ENCODE data around the gene LOXL1. TPM values are rescaled to one million over a fixed set of nuclear protein-coding genes. Genes with fewer than 3 reads are reported as not detected.
"Not testable (repeated sequence)": the region's sequence is repeated elsewhere in the genome, so short reads cannot be mapped to it uniquely, and the experiment has no call there.

Gene LOXL1
- total RNA-seq, 1 experiment from 2014 or later, result 117 TPM

GRCh38 chr15:73937726-73938125 is 11.5 kb downstream of the LOXL1 start:
- Histone ChIP-seq H3K4me1 (ENCODE audit: insufficient read depth, low read length, poor library complexity, severe bottlenecking) (peaks cover 40% of the 10 kb centered on the region), H3K27ac (ENCODE audit: low read depth, low read length, poor library complexity, severe bottlenecking) (no peak overlapping the region), H3K9me3 (ENCODE audit: low read depth, low read length, poor library complexity, severe bottlenecking) (no peaks in the 10 kb centered on the region), H3K27me3 (replicated peaks; ENCODE audit: insufficient read depth, low read depth, low read length, poor library complexity) (no peaks in the 10 kb centered on the region), H3K4me3 (ENCODE audit: low read depth, low read length, poor library complexity, severe bottlenecking) (no peak overlapping the region), H3K36me3 (ENCODE audit: insufficient read depth, low read length, poor library complexity, severe bottlenecking) (peaks cover under 1% of the 10 kb centered on the region)
- no TSS peak for BruUV-seq (replicated peaks)
- POLR2A ChIA-PET (ENCODE audit: low non-redundant PET), result no interaction called here
- DNase-seq (ENCODE audit: low spot score), result no peak
- no peak for TF ChIP-seq CTCF (conservative IDR thresholded peaks at IDR 0.05; ENCODE audit: low read depth, low read length)
- TF ChIP-seq EZH2 (IDR thresholded peaks at IDR 0.05; ENCODE audit: borderline replicate concordance, low read depth, low read length, poor library complexity, severe bottlenecking), result no peak
- CTCF ChIA-PET, result no interaction called here
- intact Hi-C loops (cut with micrococcal nuclease; ENCODE audit: unreplicated experiment), result no loop called here

- H3K4me3 ChIP-seq (ENCODE audit: low read depth, low read length, poor library complexity, severe bottlenecking); H3K36me3 ChIP-seq (ENCODE audit: insufficient read depth, low read length, poor library complexity, severe bottlenecking); POLR2A ChIA-PET (ENCODE audit: low non-redundant PET); intact Hi-C loops (cut with micrococcal nuclease; ENCODE audit: unreplicated experiment); BruUV-seq (replicated peaks); H3K27me3 ChIP-seq (replicated peaks; ENCODE audit: insufficient read depth, low read depth, low read length, poor library complexity); H3K27ac ChIP-seq (ENCODE audit: low read depth, low read length, poor library complexity, severe bottlenecking); DNase-seq (ENCODE audit: low spot score); CTCF ChIA-PET; H3K9me3 ChIP-seq (ENCODE audit: low read depth, low read length, poor library complexity, severe bottlenecking): not testable (repeated sequence)
- H3K4me1 ChIP-seq (ENCODE audit: insufficient read depth, low read length, poor library complexity, severe bottlenecking), result peaks cover 40% of the 10 kb centered on the region
These were observed 12.3 kb downstream of the LOXL1 start for GRCh38 chr15:73938516-73938915.

- Histone ChIP-seq H3K4me3 (ENCODE audit: low read depth, low read length, poor library complexity, severe bottlenecking) (no peak overlapping the region), H3K4me1 (ENCODE audit: insufficient read depth, low read length, poor library complexity, severe bottlenecking) (peaks cover 40% of the 10 kb centered on the region), H3K9me3 (ENCODE audit: low read depth, low read length, poor library complexity, severe bottlenecking) (no peaks in the 10 kb centered on the region), H3K27ac (ENCODE audit: low read depth, low read length, poor library complexity, severe bottlenecking) (peak overlapping the region; percentile 17), H3K36me3 (ENCODE audit: insufficient read depth, low read length, poor library complexity, severe bottlenecking) (no peaks in the 10 kb centered on the region), H3K27me3 (replicated peaks; ENCODE audit: insufficient read depth, low read depth, low read length, poor library complexity) (no peaks in the 10 kb centered on the region)
- ChIA-PET CTCF (no interaction called here), POLR2A (ENCODE audit: low non-redundant PET) (no interaction called here)
- TF ChIP-seq EZH2 (IDR thresholded peaks at IDR 0.05; ENCODE audit: borderline replicate concordance, low read depth, low read length, poor library complexity, severe bottlenecking) (no peak), CTCF (conservative IDR thresholded peaks at IDR 0.05; ENCODE audit: low read depth, low read length) (no peak)
- no peak for DNase-seq (ENCODE audit: low spot score)
- BruUV-seq (replicated peaks), result no TSS peak
- intact Hi-C loops (cut with micrococcal nuclease; ENCODE audit: unreplicated experiment), result no loop called here
These were observed 12.9 kb downstream of the LOXL1 start for GRCh38 chr15:73939138-73939537.

Data from A673 (cell line).